Endothelial cell of umbilical vein (primary cell): ENCODE results near the gene NR3C2. TPM values are rescaled to one million over a fixed set of nuclear protein-coding genes. Genes with fewer than 3 reads are reported as not detected.

Experiments
- BruUV-seq: library from RNA; stranded (reverse); fragments of 400-500 nt; replicated peaks from 2 replicates; lab custom pipeline; 2021; lab: Mats Ljungman, UMichigan
- CTCF ChIA-PET: fragments of 300-600, 350-600 bp; sonication (Branson Sonifier 250); formaldehyde crosslinking; loops from one replicate; lab custom pipeline; 2021; ENCODE audit warnings: antibody characterized with exemption, inconsistent platforms; lab: Charles Lee
- POLR2A ChIA-PET: fragments of 300-600, 350-600 bp; sonication (Branson Sonifier 250); formaldehyde crosslinking; loops from one replicate; lab custom pipeline; 2021; ENCODE audit warnings: antibody characterized with exemption, inconsistent platforms; lab: Charles Lee
- DNase-seq: peaks from one replicate; pipeline ENCODE4 v3.0.0-alpha.2; 2011; ENCODE audit warnings: low read depth, low spot score
- FAIRE-seq: peaks from 2 replicates; lab custom pipeline; 2011; peaks lifted over from hg19 to GRCh38; lab: Jason Lieb, UNC
- H2AFZ ChIP-seq: 2 replicates; pipeline ENCODE4 v1.6.0; 2012; ENCODE audit warnings: low read depth, low read length, control low read depth, inconsistent platforms
- H3K27ac ChIP-seq: 2 replicates; pipeline ENCODE4 v1.5.1; 2011; ENCODE audit warnings: low read depth, mild to moderate bottlenecking, control low read depth, low read length, moderate library complexity; ENCODE audit not compliant: insufficient read depth
- H3K27me3 ChIP-seq, 2 experiments: 2 replicates each; pipeline versions ENCODE4 v1.6.0 to v1.6.1; 2011; ENCODE audit warnings: low read length in 2 of 2, mixed read lengths in 1 of 2; ENCODE audit not compliant: control insufficient read depth in 2 of 2, insufficient read depth in 2 of 2
- H3K36me3 ChIP-seq, 2 experiments: 2 replicates in 1 of 2; 3 replicates in 1 of 2; pipeline ENCODE4 v1.5.1; 2011; ENCODE audit warnings: low read length in 2 of 2, mild to moderate bottlenecking in 1 of 2, moderate library complexity in 1 of 2; ENCODE audit not compliant: control insufficient read depth in 2 of 2, insufficient read depth in 2 of 2; ENCODE audit errors: extremely low read depth in 1 of 2
- H3K4me1 ChIP-seq: 3 replicates; pipeline ENCODE4 v1.5.1; 2011; ENCODE audit warnings: mild to moderate bottlenecking, low read length; ENCODE audit not compliant: control insufficient read depth, insufficient read depth; ENCODE audit errors: extremely low read depth
- H3K4me2 ChIP-seq: 2 replicates; pipeline ENCODE4 v1.6.1; 2011; ENCODE audit warnings: low read length, control low read depth, mixed read lengths; ENCODE audit not compliant: insufficient read depth
- H3K4me3 ChIP-seq, 3 experiments: fragments of 200-600 bp in 1 of 3; sonication (generic), shearing (Covaris generic) in 1 of 3; replicated peaks in 1 of 3; 2 replicates each; pipeline ENCODE4 v1.5.1; 2011 to 2016; ENCODE audit warnings: control low read depth in 3 of 3, low read length in 3 of 3, mild to moderate bottlenecking in 2 of 3, inconsistent platforms in 1 of 3, low read depth in 1 of 3, moderate library complexity in 1 of 3; ENCODE audit not compliant: insufficient read depth in 1 of 3
- H3K79me2 ChIP-seq: 2 replicates; pipeline ENCODE4 v1.6.0; 2012; ENCODE audit warnings: low read length, inconsistent platforms; ENCODE audit not compliant: control insufficient read depth, insufficient read depth
- H3K9ac ChIP-seq: replicated peaks from 2 replicates; pipeline ENCODE3; 2011; ENCODE audit warnings: low read length, control low read depth; ENCODE audit not compliant: insufficient read depth; ENCODE audit errors: extremely low read depth
- H3K9me1 ChIP-seq: replicated peaks from 3 replicates; pipeline ENCODE4 v1.6.0; 2011; ENCODE audit warnings: mild to moderate bottlenecking, low read length; ENCODE audit not compliant: control insufficient read depth, insufficient read depth; ENCODE audit errors: extremely low read depth
- H3K9me3 ChIP-seq: replicated peaks from 2 replicates; pipeline ENCODE4 v1.5.1; 2012; ENCODE audit warnings: low read length, inconsistent platforms; ENCODE audit not compliant: control insufficient read depth, insufficient read depth
- H4K20me1 ChIP-seq: replicated peaks from 2 replicates; pipeline ENCODE3; 2011; ENCODE audit warnings: mild to moderate bottlenecking, low read length; ENCODE audit not compliant: control insufficient read depth, insufficient read depth; ENCODE audit errors: extremely low read depth
- CTCF ChIP-seq, 2 donors: IDR thresholded peaks; 1 replicate in 1 of 2; 2 replicates in 1 of 2; pipeline ENCODE4 v1.5.1; 2011; ENCODE audit warnings: low read length in 2 of 2, mild to moderate bottlenecking in 2 of 2, moderate library complexity in 2 of 2, control low read depth in 1 of 2, inconsistent platforms in 1 of 2, low read depth in 1 of 2; ENCODE audit not compliant: insufficient read depth in 1 of 2; ENCODE audit errors: extremely low read depth in 1 of 2
- GATA2 ChIP-seq: IDR thresholded peaks from 2 replicates; pipeline ENCODE4 v1.7.0; 2011; ENCODE audit warnings: low read depth, mild to moderate bottlenecking, moderate library complexity, mixed read lengths, low read length; ENCODE audit not compliant: insufficient read length, insufficient read depth
- POLR2A ChIP-seq: IDR thresholded peaks from 2 replicates; pipeline ENCODE4 v1.6.1; 2012; ENCODE audit warnings: low read depth, mild to moderate bottlenecking, control low read depth, low read length
- dilution Hi-C: fragments of 300-500 bp; cut with MboI; formaldehyde crosslinking; loops from one replicate; pipeline ENCODE4 v1.15.0; 2019; ENCODE audit warnings: low sequenced_read_pairs; ENCODE audit not compliant: extremely low pct_ligation_motif_present
- intact Hi-C: fragments of 100-400 bp; cut with micrococcal nuclease; formaldehyde crosslinking; loops from one replicate; pipeline ENCODE4 v1.10.0; 2022
- polyA plus RNA-seq, 4 experiments: library from polyadenylated mRNA; depleted of rRNA in 3 of 4; stranded (reverse) in 3 of 4; unstranded in 1 of 4; fragments of >200 nt; gene quantifications; 2 replicates each; pipeline versions ENCODE4 v1.2.1 to v1.2.3, GENCODE V29; 2011 to 2012; ENCODE audit warnings: missing spikeins in 1 of 4
- total RNA-seq: library from RNA; stranded (reverse); gene quantifications from 2 replicates; pipeline ENCODE4 v1.2.3, GENCODE V29; 2021

The NR3C2 gene
- total and polyA plus RNA-seq, 2 donors (not counting 3 experiments of a cell fraction or from before 2014, with no cell fraction given), result 4.8 to 16.4 TPM

- CTCF ChIA-PET, result interaction anchor here (0.9 to 1.0 kb wide), 2 partner anchors 8 to 13 kb away, joined by 3 read pairs; no protein-coding TSS in a partner anchor
- Histone ChIP-seq H2AFZ (no peak overlapping the region), H3K4me2 (no peak overlapping the region), H3K9ac (no peak overlapping the region), H3K9me3 (no peaks in the 10 kb centered on the region), H3K27ac (no peak overlapping the region), H3K36me3 (peaks cover 2 to 3% of the 10 kb centered on the region in 2 experiments), H3K4me3 (no peak overlapping the region), H3K27me3 (no peaks in the 10 kb centered on the region), H3K9me1 (no peaks in the 10 kb centered on the region), H3K4me1 (no peaks in the 10 kb centered on the region), H4K20me1 (no peaks in the 10 kb centered on the region), H3K79me2 (no peaks in the 10 kb centered on the region)
- no peak for TF ChIP-seq CTCF (IDR thresholded peaks at IDR 0.05; ENCODE audit: extremely low read depth in 1 of 2, insufficient read depth in 1 of 2, low read depth in 1 of 2, low read length in 2 of 2)
- TF ChIP-seq GATA2, result no peak
- TF ChIP-seq POLR2A, result no peak
- dilution Hi-C loops, result no loop called here
- POLR2A ChIA-PET, result no interaction called here
- intact Hi-C loops, result no loop called here
- no peak for FAIRE-seq
- no peak for DNase-seq
- BruUV-seq, result no TSS peak
Measured at GRCh38 chr4:148068065-148068911, 373.9 kb downstream of the NR3C2 start.
